GM18526 (cell line): Measurements from ENCODE around the gene RNASE8.

Source experiments
- POLR2A ChIP-seq: IDR thresholded peaks from 3 replicates; pipeline ENCODE4 v1.6.1; 2011; ENCODE audit not compliant: insufficient read length; ENCODE audit errors: extremely low read depth

Gene RNASE8

GRCh38 chr14:21098076-21098891 lies 40.7 kb downstream of the RNASE8 start, which contains the start of gene ZNF219:
Gene ZNF219, minus strand, starts transcription at chr14:21098655. Its CDS starts 5,064 bp downstream, at chr14:21093591.
- TF ChIP-seq POLR2A, result no peak

- TF ChIP-seq POLR2A, result no peak
Measured at GRCh38 chr14:21098892-21099595, 41.4 kb downstream of the RNASE8 start.

GRCh38 chr14:21099596-21099985 lies 42.0 kb downstream of the RNASE8 start:
- TF ChIP-seq POLR2A, result no peak

DNA sequence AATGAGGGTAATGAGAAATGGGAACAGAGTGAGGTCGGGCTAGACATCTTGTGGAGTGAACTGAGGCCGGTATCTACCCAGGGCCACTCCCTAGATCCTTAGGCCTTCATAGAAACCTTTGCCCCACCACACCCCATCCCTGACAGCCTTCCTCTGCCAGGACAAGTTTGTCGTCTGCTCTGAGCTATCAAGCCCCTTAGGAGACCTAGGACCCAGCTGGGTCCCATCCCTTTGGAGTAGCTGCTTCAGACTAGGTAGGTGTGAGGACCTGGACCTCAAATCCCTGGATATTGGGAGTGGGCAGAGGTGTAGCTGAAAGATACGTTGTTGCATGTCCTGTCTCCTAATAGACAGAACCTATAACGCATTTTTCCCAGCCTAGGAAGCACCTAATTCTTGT lies 43.3 kb downstream of the RNASE8 start, which contains the start of gene TMEM253:
Gene TMEM253, plus strand, starts transcription at position 136 of the 400 bp plus-strand sequence. CDS start 278 bp downstream, outside the sequence.
- TF ChIP-seq POLR2A, result no peak

- TF ChIP-seq POLR2A, result no peak
Measured at GRCh38 chr14:21101802-21102413, 44.3 kb downstream of the RNASE8 start.

- TF ChIP-seq POLR2A, result no peak
Measured at GRCh38 chr14:21102521-21103410, 45.1 kb downstream of the RNASE8 start.

GRCh38 chr14:21103411-21103709 lies 45.7 kb downstream of the RNASE8 start:
- no peak for TF ChIP-seq POLR2A

DNA sequence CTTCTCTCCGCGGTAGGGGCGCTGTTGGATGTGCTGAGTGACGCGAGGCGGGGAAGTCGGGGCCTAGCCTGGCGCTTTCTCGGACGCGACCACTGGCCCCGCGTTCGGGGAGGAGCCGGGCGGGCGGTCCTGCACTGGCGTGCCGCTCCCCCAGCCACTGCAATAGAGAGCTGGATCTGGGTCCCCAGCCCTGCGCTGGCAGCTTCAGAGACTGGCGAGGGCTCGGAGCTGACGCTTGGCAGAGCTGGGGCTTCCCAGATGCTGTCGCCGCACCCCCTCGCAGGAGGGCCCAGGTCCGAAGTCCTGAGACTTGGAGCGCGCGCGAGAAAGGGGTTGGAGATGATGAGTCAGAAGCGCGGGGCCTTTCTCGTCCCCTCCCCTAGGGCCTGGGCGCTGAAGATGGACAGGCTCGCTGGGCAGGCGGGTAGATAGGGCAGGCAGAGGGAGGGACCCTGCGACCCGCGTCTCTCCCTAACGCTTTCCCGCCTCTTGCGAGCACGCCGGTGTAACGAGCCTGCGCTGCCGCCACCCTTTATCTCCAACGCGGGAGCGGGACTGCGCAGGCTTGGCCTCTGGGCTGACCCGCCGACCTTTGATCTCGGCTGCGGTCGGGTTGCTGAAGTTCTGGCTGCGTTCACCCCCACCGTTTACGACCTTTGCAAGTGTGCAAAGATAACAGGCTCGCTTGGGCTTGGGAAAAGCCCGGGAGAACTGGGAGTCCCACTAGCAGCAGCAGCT lies 46.3 kb downstream of the RNASE8 start:
- peak; percentile 91 for TF ChIP-seq POLR2A

DNA sequence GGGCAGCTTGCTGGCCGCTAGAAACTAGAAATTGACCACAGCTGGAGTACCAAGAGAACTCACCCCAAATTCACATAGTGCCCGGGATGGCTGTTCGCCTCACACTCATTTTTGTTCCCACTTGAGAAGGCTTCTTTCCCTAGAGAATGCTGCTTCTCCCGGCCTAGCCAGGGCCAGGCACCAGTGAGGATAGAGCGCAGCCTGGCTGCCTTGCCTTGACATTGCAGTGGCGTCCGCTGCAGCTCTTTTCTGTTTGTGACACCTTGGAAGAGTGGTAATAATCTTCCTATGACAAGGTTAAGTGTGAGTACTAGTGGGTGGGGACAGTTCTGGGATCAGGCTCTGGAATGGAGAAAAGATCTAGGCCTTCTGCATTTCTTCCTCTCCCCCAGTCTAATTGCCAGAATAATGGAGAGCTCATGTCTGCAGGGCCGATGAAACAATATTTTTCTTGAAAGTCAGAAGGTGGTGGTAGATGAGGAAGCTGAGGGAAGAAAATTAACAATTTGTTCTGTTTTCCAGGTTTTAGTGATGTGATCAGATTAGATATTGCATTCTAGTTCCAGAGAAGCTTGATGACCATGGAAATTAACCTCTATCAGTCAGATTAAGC lies 46.9 kb downstream of the RNASE8 start:
- no peak for TF ChIP-seq POLR2A

DNA sequence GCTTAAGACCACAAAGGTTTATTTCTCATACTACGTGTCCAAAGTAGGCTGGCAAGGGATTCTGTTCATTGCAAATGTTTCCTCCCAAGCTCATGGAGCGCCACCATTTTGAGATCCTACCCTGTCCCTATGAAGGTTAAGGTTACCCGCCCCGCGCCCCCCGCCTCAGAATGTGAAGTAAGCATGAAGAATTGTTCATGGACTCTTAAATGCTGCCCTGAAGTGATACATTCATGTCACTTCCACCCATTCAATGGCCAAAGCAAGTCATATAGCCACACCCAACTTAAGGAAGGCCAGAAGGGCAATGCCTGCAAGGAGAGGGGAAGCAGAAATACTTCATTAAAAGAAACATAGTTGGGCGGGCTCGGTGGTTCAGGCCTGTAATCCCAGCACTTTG lies 47.5 kb downstream of the RNASE8 start:
- no peak for TF ChIP-seq POLR2A

DNA sequence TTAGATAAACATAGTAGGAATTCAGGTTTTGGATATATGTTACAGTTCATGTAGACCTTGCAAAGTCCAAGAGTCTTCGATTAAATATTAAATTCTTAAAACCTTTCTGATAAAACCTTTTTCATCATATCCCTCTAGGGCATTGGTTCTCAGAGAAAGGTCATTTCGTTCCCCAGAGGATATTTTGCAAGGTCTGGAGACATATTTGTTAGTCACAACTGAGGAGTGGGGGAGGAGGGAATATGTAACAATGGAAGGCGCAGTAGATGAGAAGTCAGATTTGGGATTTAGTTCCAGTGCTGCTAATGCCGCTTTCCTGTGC lies 48.5 kb downstream of the RNASE8 start:
- TF ChIP-seq POLR2A, result no peak

- no peak for TF ChIP-seq POLR2A
Measured at GRCh38 chr14:21106498-21107282, 49.1 kb downstream of the RNASE8 start.

DNA sequence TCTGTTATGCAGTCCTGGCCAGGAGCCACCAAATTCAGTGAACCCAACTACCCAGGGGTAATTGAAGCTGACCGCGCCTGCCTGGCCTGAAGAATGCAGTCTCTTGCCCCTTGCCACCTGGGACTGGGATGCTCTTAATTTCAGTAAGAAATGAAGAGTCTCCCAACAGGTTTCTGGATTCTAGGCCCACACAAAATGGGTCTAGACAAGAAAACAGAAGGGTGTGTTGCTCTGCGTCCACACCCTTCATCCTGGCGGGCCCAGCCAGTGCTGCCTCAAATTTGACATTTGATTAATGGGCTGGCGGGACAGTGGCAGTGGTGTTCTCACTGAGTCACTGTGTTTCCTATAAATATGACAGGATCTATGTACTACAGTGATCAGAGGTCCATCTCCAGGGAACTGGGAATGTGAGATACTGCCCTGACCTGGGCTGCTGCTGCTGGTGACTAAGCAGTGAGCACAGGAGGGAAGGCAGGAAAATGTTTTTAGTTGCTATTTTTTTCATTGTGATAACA lies 49.7 kb downstream of the RNASE8 start:
- no peak for TF ChIP-seq POLR2A
